AG04450 (cell line): ENCODE data around the gene TRPM4. TPM values are rescaled to one million over a fixed set of nuclear protein-coding genes. Genes with fewer than 3 reads are reported as not detected.

Experiments used
- CTCF ChIA-PET: fragments of 300-600, 350-600 bp; formaldehyde crosslinking; extraction: SDS; loops from one replicate; lab custom pipeline; 2022; ENCODE audit warnings: antibody characterized with exemption, inconsistent platforms; lab: Charles Lee
- POLR2A ChIA-PET: fragments of 350-600 bp; formaldehyde crosslinking; extraction: SDS; loops from one replicate; lab custom pipeline; 2021; ENCODE audit warnings: antibody characterized with exemption, inconsistent platforms; lab: Yijun Ruan, JAX
- DNase-seq: peaks from one replicate; pipeline ENCODE4 v3.0.0-alpha.2; 2011; ENCODE audit warnings: low read depth, low spot score
- H3K27ac ChIP-seq: one replicate; pipeline ENCODE4 v1.5.1; 2012; ENCODE audit warnings: low read depth, low read length, control low read depth
- H3K27me3 ChIP-seq: one replicate; pipeline ENCODE4 v1.6.0; 2012; ENCODE audit warnings: low read length; ENCODE audit not compliant: control insufficient read depth, insufficient read depth
- H3K4me3 ChIP-seq: 2 replicates; pipeline ENCODE4 v1.5.1; 2011; ENCODE audit warnings: mild to moderate bottlenecking, low read depth, low read length, control low read depth
- H3K9me3 ChIP-seq: 2 replicates; pipeline ENCODE4 v1.5.1; 2012; ENCODE audit warnings: low read length; ENCODE audit not compliant: control insufficient read depth, insufficient read depth
- CTCF ChIP-seq: IDR thresholded peaks from 2 replicates; pipeline ENCODE4 v1.5.1; 2011; ENCODE audit warnings: low read depth, low read length, control low read depth, inconsistent platforms
- polyA plus RNA-seq: library from polyadenylated mRNA; depleted of rRNA; stranded (reverse); fragments of >200 nt; gene quantifications from 2 replicates; pipeline ENCODE4 v1.2.3, GENCODE V29; 2011

The TRPM4 gene
- polyA plus RNA-seq, 1 experiment, result 4.3 TPM

- H3K27ac ChIP-seq, result no peak overlapping the region
- DNase-seq, result no peak
- CTCF ChIA-PET, result no interaction called here
- H3K4me3 ChIP-seq, result no peak overlapping the region
- H3K27me3 ChIP-seq, result no peaks in the 10 kb centered on the region
- TF ChIP-seq CTCF, result no peak
- POLR2A ChIA-PET, result no interaction called here
- H3K9me3 ChIP-seq, result peaks cover 9% of the 10 kb centered on the region; the same call in 1 of the 2 replicates
Measured at GRCh38 chr19:49154279-49154678, 3.3 kb upstream of the TRPM4 start.

- DNase-seq, result no peak
- POLR2A ChIA-PET, result no interaction called here
- no peak for TF ChIP-seq CTCF
- Histone ChIP-seq H3K27me3 (no peaks in the 10 kb centered on the region), H3K27ac (no peak within 1 kb of the TSS), H3K9me3 (peaks cover 9% of the 10 kb centered on the region; the same call in 1 of the 2 replicates), H3K4me3 (no peak within 1 kb of the TSS)
- CTCF ChIA-PET, result no interaction called here
Measured at GRCh38 chr19:49155005-49155819, 2.4 kb upstream of the TRPM4 start, which contains the start of gene HRC. HRC (minus strand) TSS chr19:49155396; CDS start chr19:49155237, 159 bp downstream.

- Histone ChIP-seq H3K27ac (no peak overlapping the region), H3K9me3 (peaks cover 9% of the 10 kb centered on the region; the same call in 1 of the 2 replicates), H3K27me3 (no peaks in the 10 kb centered on the region), H3K4me3 (no peak overlapping the region)
- no peak for TF ChIP-seq CTCF
- ChIA-PET POLR2A (no interaction called here), CTCF (no interaction called here)
- DNase-seq, result no peak
Measured at GRCh38 chr19:49155820-49156346, 1.7 kb upstream of the TRPM4 start.

GRCh38 chr19:49160450-49161189, 3.0 kb downstream of the TRPM4 start:
- H3K4me3 ChIP-seq, result no peak overlapping the region
- no peak for DNase-seq
- no peak for TF ChIP-seq CTCF
- H3K27ac ChIP-seq, result no peak overlapping the region
- H3K9me3 ChIP-seq, result no peaks in the 10 kb centered on the region; the same call in 1 of the 2 replicates
- ChIA-PET CTCF (interaction anchor here (4.3 kb wide), 1 partner anchor 38 kb away, joined by 24 read pairs; no protein-coding TSS in a partner anchor), POLR2A (no interaction called here)
- H3K27me3 ChIP-seq, result no peaks in the 10 kb centered on the region
